SK-N-SH (cell line): ENCODE results near the gene PACSIN3.

Source experiments
- CHD2 ChIP-seq: fragments of 150-350 bp; IDR thresholded peaks from 2 replicates; pipeline ENCODE4 v1.6.1; 2018; ENCODE audit warnings: low read length; ENCODE audit not compliant: partially characterized antibody
- CTCF ChIP-seq: fragments of 200-600 bp; sonication (generic); IDR thresholded peaks from 2 replicates; pipeline ENCODE4 v1.6.1; 2017; ENCODE audit warnings: antibody characterized with exemption, mild to moderate bottlenecking, moderate library complexity
- EZH2phosphoT487 ChIP-seq: fragments of 200-600 bp; sonication (generic); IDR thresholded peaks from 2 replicates; pipeline ENCODE4 v1.6.1; 2017; ENCODE audit warnings: low read depth, mixed run types, mild to moderate bottlenecking, antibody characterized with exemption, moderate library complexity, borderline replicate concordance
- FOXM1 ChIP-seq: IDR thresholded peaks from 2 replicates; pipeline ENCODE4 v1.4.0; 2012; ENCODE audit warnings: low read depth, mild to moderate bottlenecking
- GABPA ChIP-seq: IDR thresholded peaks from 2 replicates; pipeline ENCODE4 v1.4.0; 2012; ENCODE audit warnings: low read depth, mild to moderate bottlenecking
- MAX ChIP-seq: IDR thresholded peaks from 2 replicates; pipeline ENCODE4 v1.4.0; 2012; ENCODE audit warnings: low read depth
- POLR2AphosphoS5 ChIP-seq: IDR thresholded peaks from 2 replicates; pipeline ENCODE4 v1.6.1; 2012; ENCODE audit warnings: low read depth, low read length
- SMC3 ChIP-seq: IDR thresholded peaks from 2 replicates; pipeline ENCODE4 v1.6.1; 2012; ENCODE audit warnings: low read depth, low read length, improper control_type of control experiment
- USF1 ChIP-seq: IDR thresholded peaks from 2 replicates; pipeline ENCODE4 v1.4.0; 2012; ENCODE audit warnings: low read depth, borderline replicate concordance

- TF ChIP-seq CTCF (peak; percentile 65), USF1 (no peak), FOXM1 (no peak), EZH2phosphoT487 (no peak), POLR2AphosphoS5 (no peak), CHD2 (no peak), SMC3 (peak; percentile 36; the same call in 1 of the 2 replicates), MAX (no peak), GABPA (no peak)
These were observed 6.6 kb downstream of the PACSIN3 start for GRCh38 chr11:47179655-47179991.
